AG04449 (cell line): ENCODE data around the gene LPIN1.

Source experiments
- CTCF ChIA-PET: fragments of 350-600 bp; formaldehyde crosslinking; extraction: SDS; loops from one replicate; lab custom pipeline; 2021; ENCODE audit warnings: antibody characterized with exemption; lab: Yijun Ruan, JAX
- POLR2A ChIA-PET: fragments of 400-600, 350-600 bp; formaldehyde crosslinking; extraction: SDS; loops from one replicate; lab custom pipeline; 2020; ENCODE audit warnings: antibody characterized with exemption, inconsistent platforms; lab: Yijun Ruan, JAX
- DNase-seq: peaks from one replicate; pipeline ENCODE4 v3.0.0-alpha.2; 2010; ENCODE audit warnings: low read depth, low spot score
- H3K4me3 ChIP-seq: 2 replicates; pipeline ENCODE4 v1.5.1; 2011; ENCODE audit warnings: low read depth, mild to moderate bottlenecking, control low read depth, low read length
- TF ChIP-seq, protein P1 (sequence below): IDR thresholded peaks from one replicate; pipeline ENCODE4 v1.5.1; 2011; ENCODE audit warnings: mild to moderate bottlenecking, moderate library complexity, low read length, control low read depth, inconsistent platforms; ENCODE audit not compliant: insufficient read depth; ENCODE audit errors: missing control alignments

LPIN1 gene

DNA sequence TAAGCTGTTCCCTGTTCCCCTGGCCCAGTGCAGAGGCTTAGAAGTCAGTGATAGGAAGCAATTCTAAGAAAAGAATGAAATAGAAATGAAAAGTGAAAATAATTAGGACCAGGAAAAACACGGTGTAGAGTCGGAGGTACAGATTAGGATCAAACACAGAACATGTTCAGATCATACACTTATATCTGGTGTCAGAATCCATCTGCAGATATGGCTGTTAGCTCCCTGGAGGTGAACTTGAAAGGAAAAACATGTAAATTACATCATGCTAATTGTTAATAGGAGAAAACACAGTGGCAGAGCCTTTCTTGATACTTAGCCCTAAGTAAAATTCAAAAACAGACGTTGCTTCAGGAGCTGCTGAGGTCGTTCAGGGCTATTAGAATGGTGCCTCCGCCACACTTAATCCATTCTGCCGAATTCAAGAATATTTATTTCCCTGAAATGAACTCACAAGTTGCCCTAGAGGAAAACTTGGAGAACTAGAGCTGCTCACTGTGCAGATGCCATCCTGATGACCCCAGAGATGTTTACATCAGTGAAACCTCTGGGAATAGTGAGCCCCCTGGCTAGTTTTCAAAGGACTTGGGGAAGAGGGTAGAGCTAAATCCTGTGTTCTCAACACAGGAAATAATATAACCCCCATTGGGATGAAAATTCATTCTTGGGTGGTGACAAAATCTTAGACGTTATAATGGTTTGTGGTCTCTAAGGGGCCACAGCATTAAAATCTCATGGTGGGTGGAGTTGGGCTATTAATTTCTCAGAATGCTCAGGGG is 27.5 kb downstream of the LPIN1 start:
- TF ChIP-seq, protein P1, sequence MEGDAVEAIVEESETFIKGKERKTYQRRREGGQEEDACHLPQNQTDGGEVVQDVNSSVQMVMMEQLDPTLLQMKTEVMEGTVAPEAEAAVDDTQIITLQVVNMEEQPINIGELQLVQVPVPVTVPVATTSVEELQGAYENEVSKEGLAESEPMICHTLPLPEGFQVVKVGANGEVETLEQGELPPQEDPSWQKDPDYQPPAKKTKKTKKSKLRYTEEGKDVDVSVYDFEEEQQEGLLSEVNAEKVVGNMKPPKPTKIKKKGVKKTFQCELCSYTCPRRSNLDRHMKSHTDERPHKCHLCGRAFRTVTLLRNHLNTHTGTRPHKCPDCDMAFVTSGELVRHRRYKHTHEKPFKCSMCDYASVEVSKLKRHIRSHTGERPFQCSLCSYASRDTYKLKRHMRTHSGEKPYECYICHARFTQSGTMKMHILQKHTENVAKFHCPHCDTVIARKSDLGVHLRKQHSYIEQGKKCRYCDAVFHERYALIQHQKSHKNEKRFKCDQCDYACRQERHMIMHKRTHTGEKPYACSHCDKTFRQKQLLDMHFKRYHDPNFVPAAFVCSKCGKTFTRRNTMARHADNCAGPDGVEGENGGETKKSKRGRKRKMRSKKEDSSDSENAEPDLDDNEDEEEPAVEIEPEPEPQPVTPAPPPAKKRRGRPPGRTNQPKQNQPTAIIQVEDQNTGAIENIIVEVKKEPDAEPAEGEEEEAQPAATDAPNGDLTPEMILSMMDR, result no peak
- DNase-seq, result no peak
- CTCF ChIA-PET, result interaction anchor here (0.8 to 2.8 kb wide), 12 partner anchors 9 to 296 kb away, joined by 3 to 27 read pairs (median 6); no protein-coding TSS in a partner anchor
- POLR2A ChIA-PET, result no interaction called here
- no peak overlapping the region for H3K4me3 ChIP-seq

DNA sequence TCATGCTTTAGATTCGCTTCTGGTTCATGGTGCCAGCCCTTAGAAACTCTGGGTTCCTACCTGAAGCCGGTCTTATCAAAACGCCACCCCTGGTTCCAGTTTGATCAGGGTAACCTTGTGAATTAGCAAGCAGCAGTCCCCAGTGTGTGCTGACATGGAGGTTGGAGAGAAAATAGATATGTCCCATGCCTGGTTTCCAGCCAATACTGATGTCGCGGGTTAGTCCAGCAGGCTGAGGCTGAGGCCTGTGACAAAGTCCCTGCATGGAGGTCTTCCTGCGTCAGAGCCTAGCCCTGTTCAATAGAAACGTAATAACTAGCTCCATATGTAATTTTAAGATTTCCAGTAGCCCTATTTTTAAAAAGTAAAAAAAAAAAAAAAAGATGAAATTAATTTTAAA is 28.2 kb downstream of the LPIN1 start:
- TF ChIP-seq, protein P1, result no peak
- no peak for DNase-seq
- H3K4me3 ChIP-seq, result no peak overlapping the region
- ChIA-PET CTCF (interaction anchor here (0.8 to 2.8 kb wide), 15 partner anchors 9 to 297 kb away, joined by 3 to 27 read pairs (median 5); no protein-coding TSS in a partner anchor), POLR2A (no interaction called here)

DNA sequence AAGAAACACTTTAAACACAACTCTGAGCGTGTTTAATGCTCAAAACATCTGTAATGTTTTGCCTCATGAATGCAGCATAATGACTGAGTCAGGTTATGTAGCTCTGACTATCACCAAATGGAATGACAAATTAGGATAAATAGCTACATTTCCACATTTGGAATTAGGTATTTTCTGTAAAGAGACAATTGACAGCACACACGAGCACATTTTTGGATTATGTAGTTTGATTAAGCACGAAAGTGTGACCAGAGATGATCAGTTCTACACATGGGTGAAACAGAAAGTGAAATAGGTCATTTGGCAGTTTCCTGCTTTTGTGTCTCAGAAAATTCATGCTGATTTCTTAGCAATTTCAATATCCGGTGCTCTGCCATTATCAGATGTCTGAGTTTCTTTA is 29.0 kb downstream of the LPIN1 start:
- no peak overlapping the region; the same call in 1 of the 2 replicates for H3K4me3 ChIP-seq
- POLR2A ChIA-PET, result no interaction called here
- CTCF ChIA-PET, result interaction anchor here (0.8 to 2.8 kb wide), 12 partner anchors 8 to 94 kb away, joined by 3 to 27 read pairs (median 6); no protein-coding TSS in a partner anchor
- TF ChIP-seq, protein P1, result no peak
- peak; percentile 21 for DNase-seq

DNA sequence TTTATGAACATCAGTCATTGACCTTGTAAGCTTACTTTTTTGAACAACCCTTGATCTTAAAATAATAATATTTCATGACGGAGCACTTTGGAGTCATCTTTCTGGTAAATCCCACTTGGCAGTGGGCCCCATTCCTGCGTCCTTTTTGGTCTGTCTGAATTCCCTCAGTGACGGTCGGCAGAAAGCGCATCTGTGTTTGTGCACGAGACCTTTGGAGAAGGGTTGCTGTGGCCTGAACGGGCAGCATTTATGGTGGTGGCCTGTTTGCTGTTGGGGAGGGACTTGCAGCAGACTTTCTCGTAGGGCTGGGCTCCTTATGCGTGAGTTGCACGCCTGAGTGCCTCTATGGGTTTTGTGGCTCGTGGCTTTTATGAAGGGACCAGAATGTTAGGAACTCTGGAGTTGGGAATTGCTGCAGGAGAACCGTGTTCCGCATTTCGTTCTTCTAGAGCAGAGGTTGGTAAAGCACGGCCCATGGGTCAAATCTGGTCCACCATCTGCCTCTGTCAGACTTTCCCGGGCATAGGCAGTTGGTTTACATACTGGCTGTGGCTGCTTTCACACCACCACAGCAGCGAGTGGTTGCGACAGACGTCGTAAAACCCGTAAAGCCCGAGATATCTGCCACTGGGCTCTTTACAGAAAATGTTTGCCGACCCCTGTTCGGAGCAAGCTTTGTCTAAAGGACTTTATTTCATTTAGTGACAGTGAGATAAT is 30.8 kb downstream of the LPIN1 start:
- ChIA-PET POLR2A (no interaction called here), CTCF (interaction anchor here (0.8 to 10.8 kb wide), 7 partner anchors 8 to 1230 kb away, joined by 3 to 508 read pairs (median 65); partner anchors contain the start of gene LPIN1)
- TF ChIP-seq, protein P1, result no peak
- H3K4me3 ChIP-seq, result no peak overlapping the region
- DNase-seq, result no peak

DNA sequence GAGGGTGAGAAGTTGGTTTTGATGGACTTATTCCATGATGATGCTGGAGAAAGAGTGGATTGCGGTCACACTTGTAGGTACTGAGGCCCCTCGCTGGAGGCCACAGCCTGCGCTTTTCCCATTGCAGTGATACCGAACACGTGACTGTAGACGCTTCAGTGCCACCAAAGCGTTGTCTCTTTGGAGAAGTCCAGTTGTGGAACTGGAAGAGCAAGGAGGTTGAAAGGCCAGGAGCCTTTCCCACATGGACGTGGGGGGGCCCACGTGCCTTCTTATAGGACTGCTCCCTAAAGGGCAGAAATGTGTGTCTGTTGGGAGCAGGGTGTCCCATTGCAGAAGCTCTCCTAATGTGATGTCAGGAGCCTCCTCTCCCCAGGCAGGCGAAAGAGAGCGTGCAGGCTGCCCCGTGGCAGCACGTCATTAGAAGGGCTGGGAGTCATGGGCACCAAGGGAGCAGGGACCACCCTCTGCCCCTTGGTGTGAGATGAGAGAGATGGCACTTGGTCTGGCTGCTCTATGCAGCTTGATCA is 31.5 kb downstream of the LPIN1 start:
- POLR2A ChIA-PET, result no interaction called here

More for the DNA sequence above, 31.5 kb downstream of the LPIN1 start:
- no peak overlapping the region for H3K4me3 ChIP-seq
- CTCF ChIA-PET, result interaction anchor here (5.8 to 10.8 kb wide), 4 partner anchors 12 to 88 kb away, joined by 65 to 508 read pairs (median 269); partner anchors contain the start of gene LPIN1
- no peak for DNase-seq
- TF ChIP-seq, protein P1, result no peak
